Omental fat pad (tissue), 4 donors: ENCODE measurements around the gene ADAMTS17. TPM values are rescaled to one million over a fixed set of nuclear protein-coding genes. Genes with fewer than 3 reads are reported as not detected.

Experiments used
- ATAC-seq: fragments of 150-250 bp; one replicate; pipeline ENCODE4 v1.9.1; 2016; ENCODE audit warnings: mild to moderate bottlenecking, moderate library complexity; ENCODE audit not compliant: low FRiP score
- DNase-seq: peaks from one replicate; pipeline ENCODE4 v3.0.0-alpha.2; 2019; ENCODE audit warnings: low spot score
- total RNA-seq, 4 donors: library from RNA; depleted of rRNA; stranded (reverse); fragments of >200 nt; gene quantifications; one replicate each; pipeline ENCODE4 v1.1.0, GENCODE V29; 2016
- TF ChIP-seq, protein P1 (sequence below), 3 donors: fragments of 450-650 bp; IDR thresholded peaks; one replicate each; pipeline ENCODE4 v1.5.1; 2016 to 2017; ENCODE audit warnings: antibody characterized with exemption in 3 of 3, mild to moderate bottlenecking in 3 of 3, moderate library complexity in 2 of 3

The ADAMTS17 gene
- total RNA-seq, 4 donors from 2014 or later = 1.6 to 10.7 (median 5.7) TPM

DNA sequence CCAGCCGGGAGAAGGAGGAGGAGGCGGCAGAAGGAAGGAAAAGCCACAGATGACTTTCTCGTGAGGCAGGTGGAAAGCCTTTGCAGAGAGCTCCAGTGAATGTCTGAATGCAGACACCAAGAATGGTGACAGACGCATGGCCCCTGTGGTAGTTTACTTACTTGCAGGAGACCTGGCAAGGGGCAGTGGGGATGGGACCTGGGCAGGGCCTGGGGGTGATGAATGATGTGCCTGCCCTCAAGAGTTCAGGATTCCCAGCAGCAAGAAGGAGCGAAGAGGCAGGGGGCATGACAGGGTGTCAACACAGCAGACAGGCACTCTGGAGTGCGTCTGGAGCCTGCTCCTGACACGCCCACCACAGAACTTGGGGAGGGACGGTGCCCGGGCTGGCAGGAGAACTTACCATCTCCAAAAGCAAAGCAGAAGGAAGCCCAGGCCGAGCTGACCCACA, 348.1 kb downstream of the ADAMTS17 start:
- no peak for DNase-seq

DNA sequence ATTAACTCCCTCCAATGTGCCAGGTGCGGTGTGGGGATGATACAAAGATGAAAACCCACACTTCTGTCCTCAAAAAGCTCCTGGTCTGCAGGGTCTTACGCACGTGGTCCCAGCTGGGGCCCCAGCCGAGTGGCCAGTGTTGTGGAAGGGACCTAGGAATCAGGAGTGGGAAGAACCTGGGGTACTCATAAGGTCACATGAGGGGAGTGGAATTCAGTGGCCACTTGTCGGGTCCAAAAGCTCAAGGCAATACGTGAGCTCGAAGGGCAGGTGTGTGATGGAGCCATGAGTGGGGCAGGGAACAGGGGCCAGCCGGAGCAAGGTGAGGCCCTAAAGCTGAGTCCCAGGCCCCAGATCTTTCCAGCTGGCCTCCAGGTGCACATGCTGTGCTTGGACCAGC, 348.5 kb downstream of the ADAMTS17 start:
- no peak for DNase-seq
- ATAC-seq = no peak
- TF ChIP-seq, protein P1, sequence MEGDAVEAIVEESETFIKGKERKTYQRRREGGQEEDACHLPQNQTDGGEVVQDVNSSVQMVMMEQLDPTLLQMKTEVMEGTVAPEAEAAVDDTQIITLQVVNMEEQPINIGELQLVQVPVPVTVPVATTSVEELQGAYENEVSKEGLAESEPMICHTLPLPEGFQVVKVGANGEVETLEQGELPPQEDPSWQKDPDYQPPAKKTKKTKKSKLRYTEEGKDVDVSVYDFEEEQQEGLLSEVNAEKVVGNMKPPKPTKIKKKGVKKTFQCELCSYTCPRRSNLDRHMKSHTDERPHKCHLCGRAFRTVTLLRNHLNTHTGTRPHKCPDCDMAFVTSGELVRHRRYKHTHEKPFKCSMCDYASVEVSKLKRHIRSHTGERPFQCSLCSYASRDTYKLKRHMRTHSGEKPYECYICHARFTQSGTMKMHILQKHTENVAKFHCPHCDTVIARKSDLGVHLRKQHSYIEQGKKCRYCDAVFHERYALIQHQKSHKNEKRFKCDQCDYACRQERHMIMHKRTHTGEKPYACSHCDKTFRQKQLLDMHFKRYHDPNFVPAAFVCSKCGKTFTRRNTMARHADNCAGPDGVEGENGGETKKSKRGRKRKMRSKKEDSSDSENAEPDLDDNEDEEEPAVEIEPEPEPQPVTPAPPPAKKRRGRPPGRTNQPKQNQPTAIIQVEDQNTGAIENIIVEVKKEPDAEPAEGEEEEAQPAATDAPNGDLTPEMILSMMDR (IDR thresholded peaks at IDR 0.05) = no peak

More for the DNA sequence above, 348.1 kb downstream of the ADAMTS17 start:
- ATAC-seq = no peak
- TF ChIP-seq, protein P1 (IDR thresholded peaks at IDR 0.05) = no peak

DNA sequence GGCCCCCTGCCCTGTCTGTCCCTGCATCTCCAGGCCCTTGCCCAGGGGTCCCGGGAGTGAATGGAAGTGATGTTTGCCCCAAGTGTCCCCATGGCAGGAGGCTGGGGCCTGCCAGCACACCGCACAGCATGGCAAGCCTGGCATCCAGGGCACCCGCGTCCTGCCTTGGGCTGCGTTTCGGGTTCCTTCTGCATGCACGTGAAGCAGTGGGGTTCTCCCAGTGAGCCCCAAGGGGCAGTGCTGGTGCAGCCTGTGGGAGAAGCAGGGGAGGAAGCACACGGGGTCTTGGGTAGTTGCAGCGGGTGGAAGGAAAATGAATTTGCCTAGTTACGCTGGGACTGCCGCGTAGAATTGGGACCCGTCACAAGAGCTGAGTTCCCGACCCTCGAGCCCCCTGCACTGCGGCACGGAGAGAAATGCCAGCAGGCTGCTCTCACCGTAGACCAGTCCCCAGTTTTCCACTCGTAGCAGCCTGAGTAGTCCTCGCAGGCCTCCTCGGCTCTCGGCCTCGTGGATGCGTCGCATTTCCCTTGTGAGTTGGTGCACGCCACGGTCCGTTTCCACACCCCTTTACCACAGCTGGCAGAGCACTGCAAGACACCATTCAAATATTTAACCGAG, 349.1 kb downstream of the ADAMTS17 start:
- TF ChIP-seq, protein P1 (IDR thresholded peaks at IDR 0.05) = no peak
- ATAC-seq (no peak), DNase-seq (no peak)

DNA sequence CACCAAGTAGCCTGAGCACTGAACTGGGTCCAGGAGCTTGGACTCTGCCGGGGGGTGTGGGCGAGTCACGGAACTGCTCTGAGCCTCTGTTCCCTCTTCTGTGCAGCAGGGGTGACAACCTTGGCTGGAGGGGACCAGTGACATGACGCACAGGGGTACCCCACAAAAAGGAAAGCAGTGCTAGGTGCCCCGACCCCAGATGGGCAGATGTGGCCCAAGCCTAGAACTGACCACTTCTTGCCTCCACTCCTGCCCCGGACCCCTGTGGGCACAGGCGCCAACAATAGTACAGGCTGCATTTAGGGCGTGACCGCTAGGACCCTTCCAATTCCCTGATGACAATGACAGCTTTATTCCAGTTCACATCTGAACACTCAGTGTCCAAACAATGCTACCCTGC, 352.7 kb downstream of the ADAMTS17 start:
- DNase-seq (no peak), ATAC-seq (no peak)
- TF ChIP-seq, protein P1 (IDR thresholded peaks at IDR 0.05) = no peak

DNA sequence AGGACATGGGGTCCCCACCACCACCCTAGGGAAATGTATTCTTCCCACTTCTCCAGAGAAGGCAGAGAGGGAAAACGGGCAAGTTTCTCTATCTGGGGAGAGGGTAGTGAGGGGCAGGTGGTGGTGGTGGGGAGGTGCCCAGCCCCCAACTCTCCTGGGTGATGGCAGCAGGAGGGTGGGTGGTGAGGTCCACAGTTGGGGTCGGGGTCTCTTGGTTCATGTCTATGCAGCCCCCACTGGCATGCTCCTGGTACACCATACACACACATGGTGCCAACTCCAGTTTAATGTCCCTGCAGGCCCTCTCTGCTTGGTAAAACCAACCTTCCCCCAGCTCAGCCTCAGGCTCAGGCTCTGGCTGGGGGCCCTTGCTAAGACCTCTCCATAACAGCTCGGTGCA, 354.1 kb downstream of the ADAMTS17 start:
- DNase-seq (no peak), ATAC-seq (no peak)
- TF ChIP-seq, protein P1 (IDR thresholded peaks at IDR 0.05) = no peak

DNA sequence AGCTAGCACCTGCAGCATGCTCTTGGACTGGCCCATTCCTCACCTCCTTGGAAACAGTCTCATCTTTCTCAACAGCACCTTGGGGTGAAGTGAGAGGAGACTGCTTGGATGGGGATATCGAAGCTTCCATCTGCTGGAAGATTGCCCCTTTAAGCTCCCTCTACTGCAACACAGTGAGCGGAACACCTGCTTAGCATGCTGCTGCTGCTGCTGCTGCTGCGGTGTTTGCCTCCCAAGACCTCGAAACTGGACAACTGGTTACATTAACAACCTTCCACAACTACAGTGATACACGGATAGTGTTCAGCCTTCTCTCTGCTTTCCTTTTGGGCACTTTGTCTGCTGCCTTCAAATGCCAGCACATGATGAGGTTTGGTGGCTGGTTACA, 354.7 kb downstream of the ADAMTS17 start:
- TF ChIP-seq, protein P1 (IDR thresholded peaks at IDR 0.05) = no peak
- ATAC-seq (no peak), DNase-seq (no peak)
